BLaER1 treated with 17β-estradiol and CSF1 and Interleukin-3, amounts not matched to agents 10 nM and 100 nM (cell line): ENCODE measurements around the gene GTF2F1.
"Not testable (repeated sequence)": the region's sequence is repeated elsewhere in the genome, so short reads cannot be mapped to it uniquely, and the experiment has no call there.

ENCODE experiments used
- H3K27ac ChIP-seq, 11 experiments: shearing (Covaris generic); formaldehyde crosslinking; 2 replicates each; pipeline ENCODE4 v1.8.1; 2022
- H3K27me3 ChIP-seq, 11 experiments: shearing (Covaris generic); formaldehyde crosslinking; 2 replicates each; pipeline ENCODE4 v1.8.1; 2022
- H3K36me3 ChIP-seq, 11 experiments: shearing (Covaris generic); formaldehyde crosslinking; 2 replicates each; pipeline ENCODE4 v1.8.1; 2022
- H3K4me1 ChIP-seq, 10 experiments: shearing (Covaris generic); formaldehyde crosslinking; 2 replicates each; pipeline ENCODE4 v1.8.1; 2022
- H3K4me2 ChIP-seq, 11 experiments: shearing (Covaris generic); formaldehyde crosslinking; 2 replicates each; pipeline ENCODE4 v1.8.1; 2022
- H3K4me3 ChIP-seq, 10 experiments: shearing (Covaris generic); formaldehyde crosslinking; 2 replicates each; pipeline ENCODE4 v1.8.1; 2022
- H3K9ac ChIP-seq, 11 experiments: shearing (Covaris generic); formaldehyde crosslinking; 2 replicates each; pipeline ENCODE4 v1.8.1; 2022
- H3K9me3 ChIP-seq, 11 experiments: shearing (Covaris generic); formaldehyde crosslinking; replicated peaks in 1 of 11; 2 replicates each; pipeline ENCODE4 v1.8.1; 2022
- H4K20me1 ChIP-seq, 11 experiments: shearing (Covaris generic); formaldehyde crosslinking; 2 replicates each; pipeline ENCODE4 v1.8.1; 2022
- Cebpa-rat ChIP-seq, 11 experiments: shearing (Covaris generic); IDR thresholded peaks; 2 replicates each; pipeline ENCODE4 v1.8.1; 2022

GTF2F1 gene

GRCh38 chr19:6393074-6393982 lies at the start of gene GTF2F1:
TSS of gene GTF2F1 (minus strand) at chr19:6393164. CDS start at chr19:6392995, 169 bp downstream.
- TF ChIP-seq Cebpa-rat (IDR thresholded peaks at IDR 0.05) = no peak

GRCh38 chr19:6442087-6442688 lies 49.2 kb upstream of the GTF2F1 start:
- H4K20me1 ChIP-seq = no peaks in the 10 kb centered on the region; a peak in 1 of 22 replicates
- no peaks in the 10 kb centered on the region for H3K27me3 ChIP-seq
- no peak overlapping the region for H3K27ac ChIP-seq
- no peaks in the 10 kb centered on the region; a peak in 3 of 22 replicates for H3K9me3 ChIP-seq
- no peak overlapping the region for H3K4me2 ChIP-seq
- peaks cover 0 to 5% (median 0%) of the 10 kb centered on the region in 10 experiments; a peak in 3 of 20 replicates for H3K4me1 ChIP-seq
- peaks cover 0 to 39% (median 23%) of the 10 kb centered on the region in 11 experiments; a peak in 16 of 22 replicates for H3K36me3 ChIP-seq
- H3K4me3 ChIP-seq = no peak overlapping the region
- H3K9ac ChIP-seq = no peak overlapping the region
- no peak for TF ChIP-seq Cebpa-rat (IDR thresholded peaks at IDR 0.05)

More at GRCh38 chr19:6393074-6393982, at the start of gene GTF2F1:
- H4K20me1 ChIP-seq = peaks cover 0 to 29% (median 10%) of the 10 kb centered on the region in 11 experiments; a peak in 13 of 22 replicates
- H3K4me3 ChIP-seq = peak within 1 kb of the TSS; percentile 74 to 94 (median 90)
- no peaks in the 10 kb centered on the region for H3K27me3 ChIP-seq
- H3K27ac ChIP-seq = peak within 1 kb of the TSS; percentile 81 to 97 (median 94)
- H3K9ac ChIP-seq = peak within 1 kb of the TSS; percentile 84 to 94 (median 91)
- H3K4me1 ChIP-seq = peaks cover 20 to 44% (median 26%) of the 10 kb centered on the region in 10 experiments
- peak within 1 kb of the TSS; percentile 74 to 99 (median 93) for H3K4me2 ChIP-seq
- peaks cover 30 to 38% (median 36%) of the 10 kb centered on the region in 11 experiments for H3K36me3 ChIP-seq
- no peaks in the 10 kb centered on the region for H3K9me3 ChIP-seq

GRCh38 chr19:6440905-6441304 lies 47.9 kb upstream of the GTF2F1 start:
- TF ChIP-seq Cebpa-rat (IDR thresholded peaks at IDR 0.05) = no peak
- Histone ChIP-seq H3K9ac (no peak overlapping the region), H3K4me2 (no peak overlapping the region), H3K9me3 (no peaks in the 10 kb centered on the region; a peak in 3 of 22 replicates), H3K36me3 (peaks cover 0 to 28% (median 11%) of the 10 kb centered on the region in 11 experiments; a peak in 14 of 22 replicates), H3K4me1 (no peaks in the 10 kb centered on the region), H3K4me3 (no peak overlapping the region), H4K20me1 (no peaks in the 10 kb centered on the region; a peak in 1 of 22 replicates), H3K27me3 (no peaks in the 10 kb centered on the region), H3K27ac (no peak overlapping the region)

- H3K9me3 ChIP-seq = no peaks in the 10 kb centered on the region
- H3K4me2 ChIP-seq = no peak overlapping the region
- H3K4me3 ChIP-seq = no peak overlapping the region
- no peak overlapping the region for H3K27ac ChIP-seq
- no peaks in the 10 kb centered on the region for H3K27me3 ChIP-seq
- no peak overlapping the region; a peak in 1 of 22 replicates for H3K9ac ChIP-seq
- H3K36me3 ChIP-seq = peaks cover 0 to 18% (median 0%) of the 10 kb centered on the region in 11 experiments; a peak in 4 of 22 replicates
- TF ChIP-seq Cebpa-rat (IDR thresholded peaks at IDR 0.05) = no peak
- no peaks in the 10 kb centered on the region; a peak in 1 of 22 replicates for H4K20me1 ChIP-seq
- H3K4me1 ChIP-seq = no peaks in the 10 kb centered on the region
Observed at GRCh38 chr19:6439743-6440142, 46.8 kb upstream of the GTF2F1 start.

- H3K4me3 ChIP-seq = no peak within 1 kb of the TSS
- no peaks in the 10 kb centered on the region for H4K20me1 ChIP-seq
- no peak within 1 kb of the TSS for H3K4me2 ChIP-seq
Observed at GRCh38 chr19:6433663-6434062, 40.7 kb upstream of the GTF2F1 start, which contains the start of gene SLC25A41. TSS of gene SLC25A41 (minus strand) at chr19:6433763. CDS start at chr19:6433693, 70 bp downstream.

GRCh38 chr19:6433165-6433564 lies 40.2 kb upstream of the GTF2F1 start:
- H3K4me2 ChIP-seq = no peak overlapping the region

More at GRCh38 chr19:6433663-6434062, 40.7 kb upstream of the GTF2F1 start, which contains the start of gene SLC25A41:
- Histone ChIP-seq H3K9me3 (no peaks in the 10 kb centered on the region), H3K27ac (no peak within 1 kb of the TSS), H3K27me3 (no peaks in the 10 kb centered on the region), H3K4me1 (peaks cover 0 to 6% (median 2%) of the 10 kb centered on the region in 10 experiments; a peak in 7 of 20 replicates), H3K36me3 (0 out of 22 replicates have a peak, but pooled peaks cover 0 to 5% (median 0%) of the 10 kb centered on the region in 11 experiments), H3K9ac (no peak within 1 kb of the TSS)
- TF ChIP-seq Cebpa-rat (IDR thresholded peaks at IDR 0.05) = no peak

GRCh38 chr19:6431891-6432290 lies 38.9 kb upstream of the GTF2F1 start:
- Histone ChIP-seq H3K9ac (no peak overlapping the region), H4K20me1 (no peaks in the 10 kb centered on the region), H3K27ac (no peak overlapping the region), H3K4me3 (no peak overlapping the region), H3K4me1 (peaks cover 0 to 6% (median 2%) of the 10 kb centered on the region in 10 experiments; a peak in 7 of 20 replicates), H3K9me3 (no peaks in the 10 kb centered on the region), H3K36me3 (0 out of 22 replicates have a peak, but pooled peaks cover 0 to 5% (median 0%) of the 10 kb centered on the region in 11 experiments), H3K27me3 (no peaks in the 10 kb centered on the region), H3K4me2 (no peak overlapping the region)
- no peak for TF ChIP-seq Cebpa-rat (IDR thresholded peaks at IDR 0.05)

More at GRCh38 chr19:6433165-6433564, 40.2 kb upstream of the GTF2F1 start:
- H3K4me3 ChIP-seq = no peak overlapping the region
- no peaks in the 10 kb centered on the region for H3K27me3 ChIP-seq
- no peak for TF ChIP-seq Cebpa-rat (IDR thresholded peaks at IDR 0.05)
- H3K36me3 ChIP-seq = 0 out of 22 replicates have a peak, but pooled peaks cover 0 to 5% (median 0%) of the 10 kb centered on the region in 11 experiments
- peaks cover 0 to 6% (median 2%) of the 10 kb centered on the region in 10 experiments; a peak in 7 of 20 replicates for H3K4me1 ChIP-seq
- no peaks in the 10 kb centered on the region for H3K9me3 ChIP-seq
- no peak overlapping the region for H3K9ac ChIP-seq
- H4K20me1 ChIP-seq = no peaks in the 10 kb centered on the region
- no peak overlapping the region for H3K27ac ChIP-seq

GRCh38 chr19:6429419-6430221 lies 36.7 kb upstream of the GTF2F1 start:
- Histone ChIP-seq H3K27ac (no peak overlapping the region; a peak in 1 of 22 replicates), H3K4me3 (no peak overlapping the region)
- TF ChIP-seq Cebpa-rat (IDR thresholded peaks at IDR 0.05) = no peak

GRCh38 chr19:6428692-6429418 lies 35.9 kb upstream of the GTF2F1 start:
- H3K4me1 ChIP-seq = peaks cover 5 to 14% (median 8%) of the 10 kb centered on the region in 10 experiments; a peak in 19 of 20 replicates
- not testable (repeated sequence) for H4K20me1 ChIP-seq, H3K9ac ChIP-seq, H3K4me3 ChIP-seq, H3K9me3 ChIP-seq, H3K4me2 ChIP-seq, H3K27me3 ChIP-seq, H3K27ac ChIP-seq, H3K36me3 ChIP-seq

More at GRCh38 chr19:6429419-6430221, 36.7 kb upstream of the GTF2F1 start:
- no peaks in the 10 kb centered on the region for H4K20me1 ChIP-seq
- no peak overlapping the region for H3K9ac ChIP-seq
- no peaks in the 10 kb centered on the region for H3K27me3 ChIP-seq
- peak overlapping the region in 7 of 11 experiments; percentile 6 to 31 (median 18); a peak in 6 of 22 replicates for H3K4me2 ChIP-seq
- peaks cover 5 to 14% (median 8%) of the 10 kb centered on the region in 10 experiments; a peak in 19 of 20 replicates for H3K4me1 ChIP-seq
- H3K9me3 ChIP-seq = peaks cover 0 to 9% (median 0%) of the 10 kb centered on the region in 11 experiments; a peak in 9 of 22 replicates
- H3K36me3 ChIP-seq = 0 out of 22 replicates have a peak, but pooled peaks cover 0 to 2% (median 0%) of the 10 kb centered on the region in 11 experiments
